GM12874 (cell line): ENCODE data around the gene XYLT1.

Experiments
- CTCF ChIP-seq: IDR thresholded peaks from 2 replicates; pipeline ENCODE4 v1.5.1; 2011; ENCODE audit warnings: low read depth, mild to moderate bottlenecking, control low read depth, low read length, moderate library complexity; ENCODE audit not compliant: insufficient read depth

The XYLT1 gene

GRCh38 chr16:17109413-17109812 is 361.3 kb downstream of the XYLT1 start:
- TF ChIP-seq CTCF, result no peak

GRCh38 chr16:17108596-17108995 is 362.2 kb downstream of the XYLT1 start:
- TF ChIP-seq CTCF, result no peak

GRCh38 chr16:17107450-17107849 is 363.3 kb downstream of the XYLT1 start:
- no peak for TF ChIP-seq CTCF

GRCh38 chr16:17106243-17106791 is 364.4 kb downstream of the XYLT1 start:
- TF ChIP-seq CTCF, result no peak

GRCh38 chr16:17105239-17105797 is 365.4 kb downstream of the XYLT1 start:
- TF ChIP-seq CTCF, result no peak

- no peak for TF ChIP-seq CTCF
These were observed 366.1 kb downstream of the XYLT1 start for GRCh38 chr16:17104654-17105053.

- no peak for TF ChIP-seq CTCF
These were observed 367.5 kb downstream of the XYLT1 start for GRCh38 chr16:17103216-17103615.
